GM20000 (cell line): ENCODE measurements around the gene TMEM151A.
"Not testable (repeated sequence)": the region's sequence is repeated elsewhere in the genome, so short reads cannot be mapped to it uniquely, and the experiment has no call there.

Source experiments
- DNase-seq: peaks from one replicate; pipeline ENCODE4 v3.0.0; 2012; ENCODE audit warnings: low spot score
- CTCF ChIP-seq: IDR thresholded peaks from 2 replicates; pipeline ENCODE4 v1.5.1; 2012; ENCODE audit warnings: mild to moderate bottlenecking, control low read depth; ENCODE audit errors: extremely low read depth, missing control alignments

The TMEM151A gene

GRCh38 chr11:66275984-66276612 lies 15.6 kb upstream of the TMEM151A start:
- DNase-seq, result no peak
- no peak for TF ChIP-seq CTCF

- not testable (repeated sequence) for DNase-seq
Observed at GRCh38 chr11:66276619-66277018, 15.1 kb upstream of the TMEM151A start.

- DNase-seq, result not testable (repeated sequence)
Observed at GRCh38 chr11:66277064-66277463, 14.6 kb upstream of the TMEM151A start.

GRCh38 chr11:66277471-66278362 lies 14.0 kb upstream of the TMEM151A start, which contains the start of gene CNIH2:
Gene CNIH2 (plus strand): TSS chr11:66278175. CDS start chr11:66278457, 282 bp downstream.
- DNase-seq, result peak; percentile 82
- TF ChIP-seq CTCF, result no peak

GRCh38 chr11:66278363-66279091 lies 13.2 kb upstream of the TMEM151A start:
- DNase-seq, result peak; percentile 42
- no peak for TF ChIP-seq CTCF

GRCh38 chr11:66279092-66279734 lies 12.5 kb upstream of the TMEM151A start:
- DNase-seq, result no peak
- no peak for TF ChIP-seq CTCF

GRCh38 chr11:66280428-66280827 lies 11.3 kb upstream of the TMEM151A start:
- DNase-seq, result no peak
- no peak for TF ChIP-seq CTCF

- no peak for DNase-seq
- TF ChIP-seq CTCF, result no peak
Observed at GRCh38 chr11:66281001-66281400, 10.7 kb upstream of the TMEM151A start.
